Gastroesophageal sphincter (tissue), 3 donors: Measurements from ENCODE around the gene EHBP1.

ENCODE experiments used
- CTCF ChIP-seq, 4 experiments: fragments of 200-600 bp in 2 of 4; fragments of 450-650 bp in 2 of 4; sonication (generic) in 1 of 4; IDR thresholded peaks; one replicate each; pipeline ENCODE4 v1.5.1; 2017 to 2019; ENCODE audit warnings: antibody characterized with exemption in 4 of 4, mild to moderate bottlenecking in 2 of 4, moderate library complexity in 2 of 4
- POLR2A ChIP-seq, 2 donors: fragments of 450-650 bp; IDR thresholded peaks; one replicate each; pipeline ENCODE4 v1.6.1; 2017; ENCODE audit warnings: antibody characterized with exemption in 2 of 2, mild to moderate bottlenecking in 2 of 2, moderate library complexity in 1 of 2

GRCh38 chr2:62966991-62967390 lies 261.5 kb downstream of the EHBP1 start:
- TF ChIP-seq CTCF (IDR thresholded peaks at IDR 0.05) (no peak), POLR2A (IDR thresholded peaks at IDR 0.05) (no peak)
